ENCODE data around the gene DNM3. TPM values are rescaled to one million over a fixed set of nuclear protein-coding genes. Genes with fewer than 3 reads are reported as not detected.

DNM3 gene
- total and polyA plus RNA-seq, 2 of the 8 experiments (the other 6 are each of a cell fraction or from before 2014, with no cell fraction given) = 2.0 to 8.5 TPM

- 80% methylated on average over 3 of the region's 3 CpGs; no CpG with 5 or more reads in 1 of the 2 experiments for WGBS, 2 experiments (ENCODE audit: extremely low coverage in 1 of 2, insufficient coverage in 1 of 2, insufficient read length in 1 of 2, insufficient replicate concordance in 2 of 2, low coverage in 1 of 2, low lambda C conversion rate in 2 of 2, missing lambda C conversion rate in 1 of 2)
- Histone ChIP-seq H4K8ac (ENCODE audit: extremely low read depth, insufficient read depth, low read length) (no peak overlapping the region), H3K23me2 (ENCODE audit: low read depth, low read length) (no peaks in the 10 kb centered on the region), H4K91ac (replicated peaks; ENCODE audit: insufficient read length, low read length) (no peak overlapping the region), H4K5ac (ENCODE audit: insufficient read length, low read depth, low read length) (no peak overlapping the region), H2BK15ac (ENCODE audit: low read length) (no peak overlapping the region), H4K20me1 (replicated peaks in 1 of 2; ENCODE audit: control insufficient read depth in 1 of 2, insufficient read depth in 2 of 2, low read length in 2 of 2) (no peaks in the 10 kb centered on the region), H2AFZ (ENCODE audit: low read length) (no peak overlapping the region), H3K56ac (replicated peaks; ENCODE audit: insufficient read length, low read depth, low read length) (no peak overlapping the region), H3K27ac (ENCODE audit: low read depth, low read length) (no peak overlapping the region), H3K27me3 (replicated peaks in 1 of 4; ENCODE audit: control insufficient read depth in 3 of 4, extremely low read depth in 1 of 4, insufficient read depth in 3 of 4, low read length in 3 of 4) (no peaks in the 10 kb centered on the region), H3K79me2 (ENCODE audit: control insufficient read depth in 1 of 2, insufficient read depth in 2 of 2, low read length in 2 of 2) (no peaks in the 10 kb centered on the region), H2BK12ac (ENCODE audit: low read depth, low read length) (no peak overlapping the region), H3K36me3 (ENCODE audit: control insufficient read depth in 2 of 4, insufficient read depth in 4 of 4, low read length in 3 of 4) (no peaks in the 10 kb centered on the region), H3K4me3 (ENCODE audit: extremely low read depth in 1 of 4, insufficient read depth in 2 of 4, low read depth in 3 of 4, low read length in 4 of 4) (no peak overlapping the region), H3K9ac (replicated peaks in 1 of 4; ENCODE audit: extremely low read depth in 1 of 4, low read depth in 3 of 4, low read length in 3 of 4) (no peak overlapping the region), H2BK5ac (ENCODE audit: low read depth, low read length) (no peak overlapping the region), H3K79me1 (ENCODE audit: low read depth, low read length) (no peaks in the 10 kb centered on the region), H3K14ac (ENCODE audit: insufficient read length) (no peak overlapping the region), H3K4ac (replicated peaks; ENCODE audit: insufficient read length, low read depth, low read length) (no peak overlapping the region), H2AK5ac (ENCODE audit: low read depth, low read length) (no peak overlapping the region), H2BK20ac (ENCODE audit: low read length) (no peak overlapping the region), H2BK120ac (replicated peaks; ENCODE audit: low read depth, low read length) (no peak overlapping the region), H3K4me2 (ENCODE audit: insufficient read depth in 1 of 2, low read depth in 2 of 2, low read length in 2 of 2) (no peak overlapping the region), H3K23ac (ENCODE audit: insufficient read length) (no peak overlapping the region), H3K9me3 (ENCODE audit: insufficient read depth in 2 of 2, low read depth in 1 of 2, low read length in 1 of 2) (no peaks in the 10 kb centered on the region; a peak in 1 of 4 replicates), H3K18ac (ENCODE audit: extremely low read depth, low read length) (no peak overlapping the region), H3K4me1 (replicated peaks in 1 of 4; ENCODE audit: control insufficient read depth in 3 of 4, insufficient read depth in 4 of 4, low read length in 3 of 4) (peaks cover 2 to 12% (median 7%) of the 10 kb centered on the region in 4 experiments; a peak in 6 of 7 replicates)
- FAIRE-seq (no peak), DNase-seq (ENCODE audit: low read depth in 1 of 2, low spot score in 2 of 2) (no peak)
- ChIA-PET CTCF (ENCODE audit: partially characterized antibody) (interaction anchor here (1.4 to 12.2 kb wide), 5 partner anchors 10 to 169 kb away, joined by 4 to 91 read pairs (median 12); no protein-coding TSS in a partner anchor), POLR2A (ENCODE audit: partially characterized antibody) (no interaction called here)
- TF ChIP-seq NANOG (IDR thresholded peaks at IDR 0.05; ENCODE audit: insufficient read depth, low read depth, low read length, poor library complexity, severe bottlenecking) (no peak), KDM4A (IDR thresholded peaks at IDR 0.05; ENCODE audit: low read depth, low read length, severe bottlenecking) (no peak), ASH2L (IDR thresholded peaks at IDR 0.05; ENCODE audit: low read length) (no peak), TEAD4 (IDR thresholded peaks at IDR 0.05; ENCODE audit: low read depth, low read length) (no peak), JUN (IDR thresholded peaks at IDR 0.05; ENCODE audit: low read depth, low read length) (no peak), MAFK (IDR thresholded peaks at IDR 0.05; ENCODE audit: low read depth, low read length) (no peak), RNF2 (IDR thresholded peaks at IDR 0.05; ENCODE audit: borderline replicate concordance, low read depth, low read length, missing control alignments, poor library complexity, severe bottlenecking) (no peak), ZNF274 (IDR thresholded peaks at IDR 0.05; ENCODE audit: borderline replicate concordance, extremely low read depth, low read length) (no peak), FOSL1 (IDR thresholded peaks at IDR 0.05; ENCODE audit: insufficient read depth, low read depth, low read length) (no peak), GTF2F1 (IDR thresholded peaks at IDR 0.05; ENCODE audit: borderline replicate concordance, low read depth, low read length) (no peak), SIRT6 (IDR thresholded peaks at IDR 0.05; ENCODE audit: low read length) (no peak), E2F6 (IDR thresholded peaks at IDR 0.05) (no peak), MAX (IDR thresholded peaks at IDR 0.05) (no peak)
These were observed 128.5 kb downstream of the DNM3 start for GRCh38 chr1:171969813-171970212.

Data from H1 (cell line).